GM12878 (cell line): ENCODE results near the gene GNLY. TPM values are rescaled to one million over a fixed set of nuclear protein-coding genes. Genes with fewer than 3 reads are reported as not detected.

Source experiments
- ATAC-seq: fragments of 200-7000 bp; cut with Tn5 transposase; 3 replicates; pipeline ENCODE4 v1.9.1; 2020; ENCODE audit warnings: mild to moderate bottlenecking, moderate library complexity
- BruUV-seq: library from RNA; stranded (reverse); fragments of 400-500 nt; replicated peaks from 2 replicates; lab custom pipeline; 2021; lab: Mats Ljungman, UMichigan
- CTCF ChIA-PET: fragments of 300-600 bp; sonication (Branson Sonifier 250); formaldehyde crosslinking; extraction: SDS; loops from one replicate; lab custom pipeline; 2021; ENCODE audit warnings: inconsistent platforms; lab: Yijun Ruan, JAX
- POLR2A ChIA-PET: fragments of 350-600 bp; formaldehyde crosslinking; extraction: SDS; loops from one replicate; lab custom pipeline; 2021; ENCODE audit warnings: inconsistent platforms; lab: Charles Lee
- RAD21 ChIA-PET: fragments of 300-600 bp; sonication (Branson Sonifier 250); formaldehyde crosslinking; loops from one replicate; lab custom pipeline; 2023; ENCODE audit warnings: antibody characterized with exemption; ENCODE audit not compliant: unreplicated experiment; lab: Charles Lee
- SMC1A ChIA-PET: fragments of 300-600 bp; sonication (Branson Sonifier 250); formaldehyde crosslinking; loops from one replicate; lab custom pipeline; 2023; ENCODE audit not compliant: unreplicated experiment, uncharacterized antibody; lab: Charles Lee
- DNase-seq: peaks from one replicate; pipeline ENCODE4 v3.0.0-alpha.2; 2011; ENCODE audit warnings: low read depth, low spot score
- FAIRE-seq: peaks from 3 replicates; lab custom pipeline; 2011; peaks lifted over from hg19 to GRCh38; lab: Jason Lieb, UNC
- H2AFZ ChIP-seq: 2 replicates; pipeline ENCODE4 v1.6.0; 2011; ENCODE audit warnings: low read depth, low read length, control low read depth; ENCODE audit not compliant: control insufficient read depth
- H3K27ac ChIP-seq: 2 replicates; pipeline ENCODE4 v1.5.1; 2011; ENCODE audit warnings: control low read depth; ENCODE audit not compliant: control insufficient read depth, insufficient read depth
- H3K27me3 ChIP-seq, 2 experiments: replicated peaks in 1 of 2; 2 replicates each; pipeline versions ENCODE4 v1.6.0 to v1.6.1; 2011; ENCODE audit warnings: low read length in 1 of 2; ENCODE audit not compliant: control insufficient read depth in 2 of 2, insufficient read depth in 2 of 2
- H3K36me3 ChIP-seq, 2 experiments: 2 replicates each; pipeline ENCODE4 v1.5.1; 2011; ENCODE audit warnings: low read length in 1 of 2; ENCODE audit not compliant: control insufficient read depth in 2 of 2, insufficient read depth in 2 of 2
- H3K4me1 ChIP-seq: 2 replicates; pipeline ENCODE4 v1.6.1; 2011; ENCODE audit warnings: mild to moderate bottlenecking, low read length, moderate library complexity, mixed read lengths; ENCODE audit not compliant: control insufficient read depth, insufficient read depth
- H3K4me2 ChIP-seq: 2 replicates; pipeline ENCODE4 v1.6.0; 2011; ENCODE audit warnings: control low read depth; ENCODE audit not compliant: control insufficient read depth, insufficient read depth
- H3K4me3 ChIP-seq: fragments of 200-600 bp; sonication (generic); 2 replicates; pipeline ENCODE4 v1.5.1; 2016
- H3K79me2 ChIP-seq: 2 replicates; pipeline ENCODE4 v1.6.0; 2011; ENCODE audit warnings: low read length; ENCODE audit not compliant: control insufficient read depth, insufficient read depth
- H3K9ac ChIP-seq: 2 replicates; pipeline ENCODE4 v1.8.0; 2011; ENCODE audit warnings: low read length, control low read depth, mixed read lengths; ENCODE audit not compliant: control insufficient read depth, insufficient read depth
- H3K9me3 ChIP-seq: replicated peaks from 3 replicates; pipeline ENCODE4 v1.5.1; 2011; ENCODE audit warnings: mild to moderate bottlenecking, low read length; ENCODE audit not compliant: control insufficient read depth, insufficient read depth
- H4K20me1 ChIP-seq: 2 replicates; pipeline ENCODE4 v1.6.0; 2011; ENCODE audit not compliant: control insufficient read depth, insufficient read depth
- BRCA1 ChIP-seq: IDR thresholded peaks from 2 replicates; pipeline ENCODE4 v1.6.1; 2011; ENCODE audit warnings: low read depth, low read length, improper control_type of control experiment
- CEBPB ChIP-seq, 2 experiments: fragments of 150-350 bp in 1 of 2; IDR thresholded peaks; 2 replicates each; pipeline ENCODE4 v1.6.1; 2012 to 2014; ENCODE audit warnings: low read depth in 2 of 2, low read length in 2 of 2, borderline replicate concordance in 1 of 2, inconsistent platforms in 1 of 2
- CHD4 ChIP-seq: fragments of 200-600 bp; sonication (generic); IDR thresholded peaks from 2 replicates; pipeline ENCODE4 v1.6.1; 2016; ENCODE audit warnings: mild to moderate bottlenecking
- GATAD2B ChIP-seq: fragments of 450-650 bp; conservative IDR thresholded peaks from 2 replicates; pipeline ENCODE4 v1.6.1; 2017; ENCODE audit warnings: low read depth, mild to moderate bottlenecking, moderate library complexity
- HDGF ChIP-seq: fragments of 450-650 bp; IDR thresholded peaks from 2 replicates; pipeline ENCODE4 v1.6.1; 2016; ENCODE audit warnings: antibody characterized with exemption
- MYB ChIP-seq: fragments of 150-350 bp; IDR thresholded peaks from 2 replicates; pipeline ENCODE4 v1.6.1; 2014; ENCODE audit warnings: mild to moderate bottlenecking, low read depth, low read length, borderline replicate concordance
- NFYA ChIP-seq: IDR thresholded peaks from 2 replicates; pipeline ENCODE4 v1.6.1; 2011; ENCODE audit warnings: low read depth, mild to moderate bottlenecking, low read length, improper control_type of control experiment, borderline replicate concordance
- NKRF ChIP-seq: fragments of 450-650 bp; conservative IDR thresholded peaks from 2 replicates; pipeline ENCODE4 v1.6.1; 2017; ENCODE audit warnings: mild to moderate bottlenecking, moderate library complexity
- PML ChIP-seq: IDR thresholded peaks from 2 replicates; pipeline ENCODE4 v1.6.1; 2012; ENCODE audit warnings: low read length, inconsistent platforms
- POLR2AphosphoS5 ChIP-seq: IDR thresholded peaks from 2 replicates; pipeline ENCODE4 v1.6.1; 2011; ENCODE audit warnings: mild to moderate bottlenecking, low read length, inconsistent platforms
- RAD21 ChIP-seq: IDR thresholded peaks from 2 replicates; pipeline ENCODE4 v1.6.1; 2011; ENCODE audit warnings: mild to moderate bottlenecking, low read depth, low read length, moderate library complexity; ENCODE audit not compliant: insufficient read depth
- SMC3 ChIP-seq: IDR thresholded peaks from 2 replicates; pipeline ENCODE4 v1.6.1; 2011; ENCODE audit warnings: low read length, improper control_type of control experiment, borderline replicate concordance
- SREBF1 ChIP-seq: IDR thresholded peaks from 2 replicates; pipeline ENCODE4 v1.6.1; 2012; ENCODE audit warnings: mild to moderate bottlenecking, low read length
- TCF3 ChIP-seq: IDR thresholded peaks from 2 replicates; pipeline ENCODE4 v1.6.1; 2012; ENCODE audit warnings: low read depth, mild to moderate bottlenecking, low read length, borderline replicate concordance; ENCODE audit not compliant: insufficient read depth
- TCF7 ChIP-seq: IDR thresholded peaks from 2 replicates; pipeline ENCODE4 v1.6.1; 2014; ENCODE audit warnings: antibody characterized with exemption, borderline replicate concordance
- ZNF622 ChIP-seq: fragments of 450-650 bp; IDR thresholded peaks from 2 replicates; pipeline ENCODE4 v1.6.1; 2017; ENCODE audit warnings: mild to moderate bottlenecking, inconsistent platforms
- WGBS: methylation state at CpG from one replicate; pipeline ENCODE4 v1.1.6; 2016; ENCODE audit warnings: low lambda C conversion rate; ENCODE audit not compliant: insufficient replicate concordance, insufficient coverage; ENCODE audit errors: missing lambda C conversion rate; 5-methylcytosine and 5-hydroxymethylcytosine counted together
- in situ Hi-C: fragments of 300-500 bp; cut with MboI; formaldehyde crosslinking; loops from 9 replicates; pipeline ENCODE4 v1.14.3; 2018; ENCODE audit warnings: mixed read lengths
- intact Hi-C: fragments of 100-400 bp; cut with micrococcal nuclease; formaldehyde crosslinking; loops from one replicate; pipeline ENCODE4 v1.14.2; 2022; ENCODE audit not compliant: unreplicated experiment
- polyA plus RNA-seq, 11 experiments: library from polyadenylated mRNA; depleted of rRNA in 4 of 11; unstranded in 6 of 11; stranded (reverse) in 5 of 11; fragments of >200 nt; fragmentation: Nextera tagmentation in 4 of 11; fragmentation: Illumina TruSeq in 1 of 11; extraction: Ambion mirVana in 4 of 11; extraction: Trizol in 1 of 11; gene quantifications; 1 replicate in 1 of 11; 2 replicates in 10 of 11; pipeline versions ENCODE4 v1.2.1 to v1.2.3, GENCODE V29; 2011 to 2016; ENCODE audit warnings: inconsistent platforms in 2 of 11, missing spikeins in 2 of 11, low read depth in 1 of 11
- total RNA-seq, 4 experiments: library from RNA; depleted of rRNA in 3 of 4; stranded (reverse); fragments of >200 nt in 3 of 4; fragmentation: Illumina TruSeq in 1 of 4; extraction: Trizol in 1 of 4; gene quantifications; 2 replicates each; pipeline versions ENCODE4 v1.2.1 to v1.2.3, GENCODE V29; 2013 to 2021
- TF ChIP-seq, protein P1 (sequence below): IDR thresholded peaks from 2 replicates; pipeline ENCODE4 v1.6.1; 2012; ENCODE audit warnings: low read length, inconsistent platforms
- TF ChIP-seq, protein P2 (sequence below): fragments of 450-650 bp; IDR thresholded peaks from 2 replicates; pipeline ENCODE4 v1.6.1; 2017; ENCODE audit warnings: mild to moderate bottlenecking, low read depth, inconsistent platforms; ENCODE audit not compliant: poor library complexity, severe bottlenecking

The GNLY gene
- total and polyA plus RNA-seq, 10 of the 15 experiments (the other 5 are each of a cell fraction or from before 2014, with no cell fraction given), result 0.18 to 0.42 TPM; not detected in 8

DNA sequence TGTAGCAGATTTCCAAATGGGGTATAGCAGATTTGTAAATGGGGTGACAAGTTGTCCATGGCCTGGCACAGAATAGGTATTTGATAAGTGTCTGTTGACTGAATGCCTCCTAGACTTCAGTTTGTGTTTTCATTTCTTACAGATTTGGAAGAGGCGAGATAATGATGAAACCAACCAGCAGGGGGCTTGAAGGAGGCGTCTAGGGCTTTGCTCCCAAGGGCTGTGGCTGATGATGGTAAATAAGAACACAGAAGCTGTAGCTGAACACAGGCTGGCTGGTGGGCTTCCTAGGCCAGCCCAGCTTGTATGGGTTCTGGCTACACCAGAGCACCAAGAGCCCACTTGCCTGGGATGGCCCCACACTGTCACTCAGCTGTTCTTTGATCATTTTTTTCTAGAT lies 45.5 kb upstream of the GNLY start:
- FAIRE-seq, result no peak
- no peak overlapping the region for H3K27ac ChIP-seq
- H3K79me2 ChIP-seq, result no peaks in the 10 kb centered on the region
- WGBS, result 67% methylated on average over 2 of the region's 2 CpGs
- no peak overlapping the region for H2AFZ ChIP-seq
- in situ Hi-C loops, result no loop called here
- H3K9me3 ChIP-seq, result no peaks in the 10 kb centered on the region
- H3K4me1 ChIP-seq, result peaks cover 13% of the 10 kb centered on the region
- H3K9ac ChIP-seq, result no peak overlapping the region
- peaks cover 29 to 36% of the 10 kb centered on the region in 2 experiments for H3K36me3 ChIP-seq
- ChIA-PET POLR2A (interaction anchor here (0.7 to 1.0 kb wide), 2 partner anchors 20 to 53 kb away, joined by 3 read pairs; partner anchors contain the start of gene RNF181), SMC1A (interaction anchor here (0.5 to 2.9 kb wide), 4 partner anchors 10 to 56 kb away, joined by 3 to 11 read pairs (median 3); no protein-coding TSS in a partner anchor), CTCF (interaction anchor here (0.7 to 3.3 kb wide), 9 partner anchors 11 to 80 kb away, joined by 3 to 36 read pairs (median 4); partner anchors contain the start of gene GNLY), RAD21 (interaction anchor here (0.8 to 4.1 kb wide), 5 partner anchors 11 to 59 kb away, joined by 3 to 16 read pairs (median 3); no protein-coding TSS in a partner anchor)
- no TSS peak for BruUV-seq
- H3K4me3 ChIP-seq, result no peak overlapping the region
- H3K27me3 ChIP-seq, result no peaks in the 10 kb centered on the region
- ATAC-seq, result peak; percentile 83
- H3K4me2 ChIP-seq, result no peak overlapping the region
- intact Hi-C loops, result no loop called here
- no peak for DNase-seq
- no peaks in the 10 kb centered on the region for H4K20me1 ChIP-seq
- TF ChIP-seq POLR2AphosphoS5, result no peak
- peak; percentile 33 for TF ChIP-seq RAD21
- TF ChIP-seq NFYA, result no peak
- no peak for TF ChIP-seq CEBPB (IDR thresholded peaks at IDR 0.05; ENCODE audit: borderline replicate concordance in 1 of 2, low read depth in 2 of 2, low read length in 2 of 2)
- no peak for TF ChIP-seq HDGF
- TF ChIP-seq TCF3, result no peak
- no peak for TF ChIP-seq GATAD2B
- TF ChIP-seq BRCA1, result no peak
- TF ChIP-seq TCF7, result no peak
- TF ChIP-seq SMC3, result peak; percentile 20; the same call in 1 of the 2 replicates
- no peak for TF ChIP-seq MYB
- no peak for TF ChIP-seq ZNF622
- TF ChIP-seq, protein P1, sequence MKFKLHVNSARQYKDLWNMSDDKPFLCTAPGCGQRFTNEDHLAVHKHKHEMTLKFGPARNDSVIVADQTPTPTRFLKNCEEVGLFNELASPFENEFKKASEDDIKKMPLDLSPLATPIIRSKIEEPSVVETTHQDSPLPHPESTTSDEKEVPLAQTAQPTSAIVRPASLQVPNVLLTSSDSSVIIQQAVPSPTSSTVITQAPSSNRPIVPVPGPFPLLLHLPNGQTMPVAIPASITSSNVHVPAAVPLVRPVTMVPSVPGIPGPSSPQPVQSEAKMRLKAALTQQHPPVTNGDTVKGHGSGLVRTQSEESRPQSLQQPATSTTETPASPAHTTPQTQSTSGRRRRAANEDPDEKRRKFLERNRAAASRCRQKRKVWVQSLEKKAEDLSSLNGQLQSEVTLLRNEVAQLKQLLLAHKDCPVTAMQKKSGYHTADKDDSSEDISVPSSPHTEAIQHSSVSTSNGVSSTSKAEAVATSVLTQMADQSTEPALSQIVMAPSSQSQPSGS, result no peak
- TF ChIP-seq PML, result no peak
- no peak for TF ChIP-seq NKRF
- TF ChIP-seq, protein P2, sequence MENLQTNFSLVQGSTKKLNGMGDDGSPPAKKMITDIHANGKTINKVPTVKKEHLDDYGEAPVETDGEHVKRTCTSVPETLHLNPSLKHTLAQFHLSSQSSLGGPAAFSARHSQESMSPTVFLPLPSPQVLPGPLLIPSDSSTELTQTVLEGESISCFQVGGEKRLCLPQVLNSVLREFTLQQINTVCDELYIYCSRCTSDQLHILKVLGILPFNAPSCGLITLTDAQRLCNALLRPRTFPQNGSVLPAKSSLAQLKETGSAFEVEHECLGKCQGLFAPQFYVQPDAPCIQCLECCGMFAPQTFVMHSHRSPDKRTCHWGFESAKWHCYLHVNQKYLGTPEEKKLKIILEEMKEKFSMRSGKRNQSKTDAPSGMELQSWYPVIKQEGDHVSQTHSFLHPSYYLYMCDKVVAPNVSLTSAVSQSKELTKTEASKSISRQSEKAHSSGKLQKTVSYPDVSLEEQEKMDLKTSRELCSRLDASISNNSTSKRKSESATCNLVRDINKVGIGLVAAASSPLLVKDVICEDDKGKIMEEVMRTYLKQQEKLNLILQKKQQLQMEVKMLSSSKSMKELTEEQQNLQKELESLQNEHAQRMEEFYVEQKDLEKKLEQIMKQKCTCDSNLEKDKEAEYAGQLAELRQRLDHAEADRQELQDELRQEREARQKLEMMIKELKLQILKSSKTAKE, result no peak
- no peak for TF ChIP-seq CHD4
- TF ChIP-seq SREBF1, result no peak
